HEK293T (cell line): ENCODE measurements around the gene CR1.

Experiments
- ARNT ChIP-seq: fragments of 450-650 bp; IDR thresholded peaks from 2 replicates; pipeline ENCODE4 v1.6.1; 2017; ENCODE audit warnings: mild to moderate bottlenecking
- BHLHE40 ChIP-seq: fragments of 450-650 bp; IDR thresholded peaks from 2 replicates; pipeline ENCODE4 v1.6.1; 2016; ENCODE audit warnings: mild to moderate bottlenecking, moderate library complexity, borderline replicate concordance
- ELF4 ChIP-seq: fragments of 450-650 bp; IDR thresholded peaks from 2 replicates; pipeline ENCODE4 v1.6.1; 2017; ENCODE audit warnings: antibody characterized with exemption
- FOXA1 ChIP-seq: fragments of 450-650 bp; IDR thresholded peaks from 2 replicates; pipeline ENCODE4 v1.6.1; 2016; ENCODE audit warnings: mild to moderate bottlenecking
- FOXK2 ChIP-seq: fragments of 450-650 bp; IDR thresholded peaks from 2 replicates; pipeline ENCODE4 v1.6.1; 2016; ENCODE audit warnings: mild to moderate bottlenecking
- HDGF ChIP-seq: fragments of 450-650 bp; IDR thresholded peaks from 2 replicates; pipeline ENCODE4 v1.6.1; 2017; ENCODE audit warnings: antibody characterized with exemption, borderline replicate concordance
- LEF1 ChIP-seq: fragments of 450-650 bp; IDR thresholded peaks from 2 replicates; pipeline ENCODE4 v1.6.1; 2017; ENCODE audit warnings: mild to moderate bottlenecking, borderline replicate concordance
- SP1 ChIP-seq: fragments of 450-650 bp; IDR thresholded peaks from 2 replicates; pipeline ENCODE4 v1.6.1; 2017
- TARDBP ChIP-seq: fragments of 450-650 bp; IDR thresholded peaks from 2 replicates; pipeline ENCODE4 v1.6.1; 2016
- TF ChIP-seq, protein P1 (sequence below): fragments of 450-650 bp; IDR thresholded peaks from 2 replicates; pipeline ENCODE4 v1.6.1; 2016

DNA sequence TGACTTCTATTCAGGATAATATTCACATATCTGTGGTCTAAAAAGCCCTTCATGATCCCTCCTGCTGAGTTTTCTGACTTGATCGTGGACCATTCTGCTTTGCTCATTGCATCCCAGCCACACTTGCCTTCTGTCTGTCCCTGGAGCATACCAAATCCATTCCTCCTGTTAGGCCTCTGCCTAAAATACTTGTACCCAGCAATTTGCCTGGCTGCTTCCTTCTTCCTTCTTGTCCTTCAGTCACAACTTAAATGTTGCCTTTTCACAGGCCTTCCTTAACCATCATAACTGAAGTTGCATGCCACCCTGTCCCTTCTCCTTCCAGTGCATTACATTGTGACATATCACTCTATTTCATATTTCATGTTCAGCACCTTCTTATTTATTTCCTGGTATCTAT, 37.5 kb upstream of the CR1 start:
- TF ChIP-seq, protein P1, sequence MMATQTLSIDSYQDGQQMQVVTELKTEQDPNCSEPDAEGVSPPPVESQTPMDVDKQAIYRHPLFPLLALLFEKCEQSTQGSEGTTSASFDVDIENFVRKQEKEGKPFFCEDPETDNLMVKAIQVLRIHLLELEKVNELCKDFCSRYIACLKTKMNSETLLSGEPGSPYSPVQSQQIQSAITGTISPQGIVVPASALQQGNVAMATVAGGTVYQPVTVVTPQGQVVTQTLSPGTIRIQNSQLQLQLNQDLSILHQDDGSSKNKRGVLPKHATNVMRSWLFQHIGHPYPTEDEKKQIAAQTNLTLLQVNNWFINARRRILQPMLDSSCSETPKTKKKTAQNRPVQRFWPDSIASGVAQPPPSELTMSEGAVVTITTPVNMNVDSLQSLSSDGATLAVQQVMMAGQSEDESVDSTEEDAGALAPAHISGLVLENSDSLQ = no peak
- TF ChIP-seq BHLHE40 (no peak), ELF4 (no peak), FOXA1 (no peak), ARNT (no peak), HDGF (no peak), SP1 (no peak), FOXK2 (no peak), TARDBP (no peak), LEF1 (no peak)
